ENCODE data around the gene MAGEB2.

MAGEB2 gene

DNA sequence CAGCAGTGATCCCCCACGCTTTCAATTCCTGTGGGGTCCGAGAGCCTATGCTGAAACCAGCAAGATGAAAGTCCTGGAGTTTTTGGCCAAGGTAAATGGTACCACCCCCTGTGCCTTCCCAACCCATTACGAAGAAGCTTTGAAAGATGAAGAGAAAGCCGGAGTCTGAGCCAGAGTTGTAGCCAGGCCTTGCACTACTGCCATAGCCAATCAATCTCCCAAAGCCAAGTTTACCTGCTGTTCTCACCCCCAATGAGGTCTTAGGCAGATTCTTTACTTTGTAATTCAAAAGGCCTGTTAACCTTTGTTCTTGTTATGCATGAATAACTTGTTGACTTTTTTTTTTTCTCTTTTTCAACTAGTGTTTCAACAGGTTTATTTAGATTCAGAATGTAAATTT is 4.0 kb downstream of the MAGEB2 start:
- Histone ChIP-seq H4K20me1 (ENCODE audit: insufficient read depth) (no peaks in the 10 kb centered on the region), H3K36me3 (ENCODE audit: insufficient read depth) (no peaks in the 10 kb centered on the region), H3K4me1 (ENCODE audit: low read depth, poor library complexity, severe bottlenecking) (no peaks in the 10 kb centered on the region), H3K27ac (no peak overlapping the region), H3K4me3 (IDR thresholded peaks at IDR 0.05; ENCODE audit: insufficient read depth, low read depth, low read length) (no peak overlapping the region), H3K27me3 (ENCODE audit: insufficient read depth, low read depth) (no peaks in the 10 kb centered on the region), H3K9ac (no peak overlapping the region), H2AFZ (ENCODE audit: low read depth) (no peak overlapping the region), H3K4me2 (no peak overlapping the region), H3K79me2 (ENCODE audit: insufficient read depth, low read depth) (no peaks in the 10 kb centered on the region)
- TF ChIP-seq, protein P1, sequence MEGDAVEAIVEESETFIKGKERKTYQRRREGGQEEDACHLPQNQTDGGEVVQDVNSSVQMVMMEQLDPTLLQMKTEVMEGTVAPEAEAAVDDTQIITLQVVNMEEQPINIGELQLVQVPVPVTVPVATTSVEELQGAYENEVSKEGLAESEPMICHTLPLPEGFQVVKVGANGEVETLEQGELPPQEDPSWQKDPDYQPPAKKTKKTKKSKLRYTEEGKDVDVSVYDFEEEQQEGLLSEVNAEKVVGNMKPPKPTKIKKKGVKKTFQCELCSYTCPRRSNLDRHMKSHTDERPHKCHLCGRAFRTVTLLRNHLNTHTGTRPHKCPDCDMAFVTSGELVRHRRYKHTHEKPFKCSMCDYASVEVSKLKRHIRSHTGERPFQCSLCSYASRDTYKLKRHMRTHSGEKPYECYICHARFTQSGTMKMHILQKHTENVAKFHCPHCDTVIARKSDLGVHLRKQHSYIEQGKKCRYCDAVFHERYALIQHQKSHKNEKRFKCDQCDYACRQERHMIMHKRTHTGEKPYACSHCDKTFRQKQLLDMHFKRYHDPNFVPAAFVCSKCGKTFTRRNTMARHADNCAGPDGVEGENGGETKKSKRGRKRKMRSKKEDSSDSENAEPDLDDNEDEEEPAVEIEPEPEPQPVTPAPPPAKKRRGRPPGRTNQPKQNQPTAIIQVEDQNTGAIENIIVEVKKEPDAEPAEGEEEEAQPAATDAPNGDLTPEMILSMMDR (conservative IDR thresholded peaks at IDR 0.05; ENCODE audit: low read depth, low read length), result no peak

DNA sequence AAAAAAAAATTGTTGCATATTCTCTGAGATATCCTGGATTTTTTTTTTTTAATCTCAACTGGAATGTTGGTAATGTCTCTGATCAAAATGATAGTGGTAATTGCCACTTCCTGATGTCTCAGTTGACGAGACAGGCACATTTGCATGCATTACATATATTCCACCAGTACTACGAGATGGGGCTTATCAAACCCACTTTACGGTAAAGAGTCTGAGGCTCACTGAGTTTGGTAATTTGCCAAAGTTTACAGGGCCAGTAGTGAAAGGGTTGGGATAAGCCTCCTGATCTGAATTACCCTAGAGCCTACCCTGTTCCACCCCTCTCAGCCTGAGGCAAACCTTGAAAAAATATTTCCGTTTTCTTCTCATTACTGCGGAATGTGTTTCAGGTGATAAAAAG is 5.3 kb downstream of the MAGEB2 start:
- no peaks in the 10 kb centered on the region for H3K4me1 ChIP-seq (ENCODE audit: low read depth, poor library complexity, severe bottlenecking)
- H3K27me3 ChIP-seq (ENCODE audit: insufficient read depth, low read depth), result no peaks in the 10 kb centered on the region
- no peaks in the 10 kb centered on the region for H4K20me1 ChIP-seq (ENCODE audit: insufficient read depth)
- no peak overlapping the region for H3K4me2 ChIP-seq
- TF ChIP-seq, protein P1 (conservative IDR thresholded peaks at IDR 0.05; ENCODE audit: low read depth, low read length), result no peak
- no peak overlapping the region for H3K27ac ChIP-seq
- no peak overlapping the region for H3K4me3 ChIP-seq (IDR thresholded peaks at IDR 0.05; ENCODE audit: insufficient read depth, low read depth, low read length)
- H3K36me3 ChIP-seq (ENCODE audit: insufficient read depth), result no peaks in the 10 kb centered on the region
- H3K9ac ChIP-seq, result no peak overlapping the region
- H3K79me2 ChIP-seq (ENCODE audit: insufficient read depth, low read depth), result no peaks in the 10 kb centered on the region
- no peak overlapping the region for H2AFZ ChIP-seq (ENCODE audit: low read depth)

DNA sequence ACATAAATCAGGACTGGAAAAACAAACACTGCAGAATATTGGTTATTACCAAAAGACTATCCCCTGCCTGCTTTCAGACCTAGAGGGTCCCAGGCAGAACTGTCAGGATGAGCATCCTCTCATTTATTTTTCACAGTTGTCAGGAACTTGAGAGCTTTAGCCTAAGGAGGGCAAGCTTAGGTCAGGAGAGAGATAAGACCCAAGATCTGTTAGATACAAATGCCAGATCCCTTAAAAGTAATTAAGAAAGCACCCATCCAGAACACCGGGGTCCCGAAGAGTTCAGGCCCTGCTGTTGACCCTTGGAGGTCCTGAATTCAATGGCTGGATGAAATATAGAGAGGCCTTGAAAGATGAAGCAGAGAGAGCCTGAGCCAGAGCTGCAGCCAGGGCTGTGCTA is 9.2 kb downstream of the MAGEB2 start:
- TF ChIP-seq, protein P1 (conservative IDR thresholded peaks at IDR 0.05; ENCODE audit: low read depth, low read length), result no peak
- H2AFZ ChIP-seq (ENCODE audit: low read depth), result no peak overlapping the region
- no peaks in the 10 kb centered on the region for H3K27me3 ChIP-seq (ENCODE audit: insufficient read depth, low read depth)
- no peaks in the 10 kb centered on the region for H3K36me3 ChIP-seq (ENCODE audit: insufficient read depth)
- no peak overlapping the region for H3K27ac ChIP-seq
- no peaks in the 10 kb centered on the region for H4K20me1 ChIP-seq (ENCODE audit: insufficient read depth)
- no peak overlapping the region for H3K4me2 ChIP-seq
- no peaks in the 10 kb centered on the region for H3K79me2 ChIP-seq (ENCODE audit: insufficient read depth, low read depth)
- no peak overlapping the region for H3K4me3 ChIP-seq (IDR thresholded peaks at IDR 0.05; ENCODE audit: insufficient read depth, low read depth, low read length)
- no peaks in the 10 kb centered on the region for H3K4me1 ChIP-seq (ENCODE audit: low read depth, poor library complexity, severe bottlenecking)
- H3K9ac ChIP-seq, result no peak overlapping the region

DNA sequence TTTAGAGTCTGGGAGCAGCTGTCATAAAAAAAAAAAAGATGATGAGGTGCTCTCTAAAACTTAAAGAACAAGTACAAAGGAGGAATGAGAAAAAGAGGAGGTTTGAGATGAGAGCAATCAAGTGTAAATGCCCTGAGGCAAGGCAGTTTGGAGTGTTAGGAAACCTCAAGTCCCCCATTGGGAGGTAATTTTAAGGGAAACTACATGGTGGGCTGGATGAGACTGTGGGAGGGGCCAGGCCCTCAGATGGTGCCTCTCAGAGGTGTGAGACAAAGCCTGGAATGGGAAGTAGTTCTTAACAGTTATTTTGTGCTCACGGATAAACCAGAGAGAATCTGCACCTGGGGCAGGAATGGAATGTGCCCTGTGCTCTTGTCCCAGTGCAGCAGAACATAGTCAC is 13.2 kb downstream of the MAGEB2 start:
- H3K4me2 ChIP-seq, result no peak overlapping the region
- no peaks in the 10 kb centered on the region for H3K36me3 ChIP-seq (ENCODE audit: insufficient read depth)
- H3K4me1 ChIP-seq (ENCODE audit: low read depth, poor library complexity, severe bottlenecking), result no peaks in the 10 kb centered on the region
- H3K79me2 ChIP-seq (ENCODE audit: insufficient read depth, low read depth), result no peaks in the 10 kb centered on the region
- no peaks in the 10 kb centered on the region for H3K27me3 ChIP-seq (ENCODE audit: insufficient read depth, low read depth)
- no peak overlapping the region for H3K4me3 ChIP-seq (IDR thresholded peaks at IDR 0.05; ENCODE audit: insufficient read depth, low read depth, low read length)
- H2AFZ ChIP-seq (ENCODE audit: low read depth), result no peak overlapping the region
- TF ChIP-seq, protein P1 (conservative IDR thresholded peaks at IDR 0.05; ENCODE audit: low read depth, low read length), result no peak
- H3K9ac ChIP-seq, result no peak overlapping the region
- H4K20me1 ChIP-seq (ENCODE audit: insufficient read depth), result no peaks in the 10 kb centered on the region
- H3K27ac ChIP-seq, result no peak overlapping the region

DNA sequence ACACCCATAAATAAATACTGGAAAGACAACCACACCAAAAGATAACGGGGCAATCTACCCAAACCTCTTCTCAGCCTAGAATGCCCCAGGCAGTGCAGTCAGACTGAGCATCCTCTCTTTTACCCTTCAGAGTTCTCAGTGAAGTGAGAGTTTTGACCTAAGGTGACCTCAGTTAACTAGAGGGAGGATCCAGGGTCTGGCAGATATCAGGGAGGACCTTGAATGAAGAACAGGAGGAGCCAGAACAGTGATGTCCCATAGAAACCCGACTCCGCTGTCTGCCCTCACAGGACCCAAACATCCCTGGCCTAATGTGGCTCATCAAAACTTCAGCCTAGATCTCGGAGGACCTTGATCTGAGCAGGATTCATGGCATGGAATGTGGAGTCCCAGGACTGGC is 15.0 kb downstream of the MAGEB2 start, which contains the start of gene MAGEB3:
TSS of gene MAGEB3 (plus strand) at position 263 of the 400 bp plus-strand sequence. CDS start 5,268 bp downstream, outside the sequence.
- Histone ChIP-seq H3K4me1 (ENCODE audit: low read depth, poor library complexity, severe bottlenecking) (no peaks in the 10 kb centered on the region), H3K27ac (no peak within 1 kb of the TSS), H3K4me3 (IDR thresholded peaks at IDR 0.05; ENCODE audit: insufficient read depth, low read depth, low read length) (no peak within 1 kb of the TSS), H3K79me2 (ENCODE audit: insufficient read depth, low read depth) (no peaks in the 10 kb centered on the region), H3K9ac (no peak within 1 kb of the TSS), H3K27me3 (ENCODE audit: insufficient read depth, low read depth) (no peaks in the 10 kb centered on the region), H3K4me2 (no peak within 1 kb of the TSS), H2AFZ (ENCODE audit: low read depth) (no peak within 1 kb of the TSS), H3K36me3 (ENCODE audit: insufficient read depth) (no peaks in the 10 kb centered on the region), H4K20me1 (ENCODE audit: insufficient read depth) (no peaks in the 10 kb centered on the region)
- TF ChIP-seq, protein P1 (conservative IDR thresholded peaks at IDR 0.05; ENCODE audit: low read depth, low read length), result no peak

Data from KMS-11 (cell line).